H1 (cell line): ENCODE measurements around the gene MGLL. TPM values are rescaled to one million over a fixed set of nuclear protein-coding genes. Genes with fewer than 3 reads are reported as not detected.

Experiments used
- CTCF ChIA-PET: fragments of 300-600 bp; sonication (Branson Sonifier 250); formaldehyde crosslinking; loops from one replicate; lab custom pipeline; 2021; ENCODE audit not compliant: partially characterized antibody; lab: Charles Lee
- POLR2A ChIA-PET: fragments of 300-600 bp; sonication (Branson Sonifier 250); formaldehyde crosslinking; loops from one replicate; lab custom pipeline; 2021; ENCODE audit warnings: inconsistent platforms; ENCODE audit not compliant: partially characterized antibody; lab: Charles Lee
- DNase-seq, 2 experiments: peaks; one replicate each; pipeline versions ENCODE4 v3.0.0 to v3.0.0-alpha.2; 2010 to 2022; ENCODE audit warnings: low spot score in 2 of 2, low read depth in 1 of 2, mixed read lengths in 1 of 2
- FAIRE-seq: peaks from 2 replicates; lab custom pipeline; 2011; peaks lifted over from hg19 to GRCh38; lab: Jason Lieb, UNC
- H2AFZ ChIP-seq: 2 replicates; pipeline ENCODE4 v1.8.1; 2012; ENCODE audit warnings: low read length, inconsistent platforms
- H2AK5ac ChIP-seq: 2 replicates; pipeline ENCODE4 v1.6.1; 2013; ENCODE audit warnings: low read depth, low read length
- H2BK120ac ChIP-seq: replicated peaks from 2 replicates; pipeline ENCODE3; 2013; ENCODE audit warnings: low read depth, low read length, inconsistent platforms
- H2BK12ac ChIP-seq: 2 replicates; pipeline ENCODE4 v1.6.1; 2013; ENCODE audit warnings: low read depth, low read length
- H2BK15ac ChIP-seq: 2 replicates; pipeline ENCODE4 v1.6.1; 2013; ENCODE audit warnings: low read length
- H2BK20ac ChIP-seq: 2 replicates; pipeline ENCODE4 v1.6.1; 2013; ENCODE audit warnings: low read length
- H2BK5ac ChIP-seq: 2 replicates; pipeline ENCODE4 v1.6.1; 2013; ENCODE audit warnings: low read depth, low read length
- H3K14ac ChIP-seq: 2 replicates; pipeline ENCODE4 v1.6.1; 2013; ENCODE audit warnings: inconsistent platforms; ENCODE audit not compliant: insufficient read length
- H3K18ac ChIP-seq: 2 replicates; pipeline ENCODE4 v1.6.1; 2013; ENCODE audit warnings: low read length; ENCODE audit errors: extremely low read depth
- H3K23ac ChIP-seq: 2 replicates; pipeline ENCODE4 v1.6.1; 2013; ENCODE audit warnings: inconsistent platforms; ENCODE audit not compliant: insufficient read length
- H3K23me2 ChIP-seq: 2 replicates; pipeline ENCODE4 v1.6.1; 2013; ENCODE audit warnings: low read depth, low read length
- H3K27ac ChIP-seq: 2 replicates; pipeline ENCODE4 v1.6.1; 2011; ENCODE audit warnings: low read depth, low read length, inconsistent platforms
- H3K27me3 ChIP-seq, 4 experiments: replicated peaks in 1 of 4; 1 replicate in 1 of 4; 2 replicates in 3 of 4; pipeline versions ENCODE4 v1.6.1 to v1.8.1; 2011 to 2013; ENCODE audit warnings: low read length in 3 of 4, mild to moderate bottlenecking in 3 of 4, inconsistent platforms in 2 of 4, mixed read lengths in 2 of 4, moderate library complexity in 1 of 4; ENCODE audit not compliant: control insufficient read depth in 3 of 4, insufficient read depth in 3 of 4; ENCODE audit errors: extremely low read depth in 1 of 4
- H3K36me3 ChIP-seq, 4 experiments: 2 replicates each; pipeline versions ENCODE4 v1.6.1 to v1.8.1; 2011 to 2013; ENCODE audit warnings: mild to moderate bottlenecking in 4 of 4, low read length in 3 of 4, moderate library complexity in 2 of 4, control low read depth in 1 of 4, inconsistent platforms in 1 of 4; ENCODE audit not compliant: insufficient read depth in 4 of 4, control insufficient read depth in 2 of 4
- H3K4ac ChIP-seq: replicated peaks from 2 replicates; pipeline ENCODE3; 2013; ENCODE audit warnings: low read length, low read depth, mixed read lengths, inconsistent platforms; ENCODE audit not compliant: insufficient read length
- H3K4me1 ChIP-seq, 4 experiments: replicated peaks in 1 of 4; 1 replicate in 1 of 4; 2 replicates in 3 of 4; pipeline versions ENCODE4 v1.6.1 to v1.8.1; 2011 to 2013; ENCODE audit warnings: low read length in 3 of 4, inconsistent platforms in 2 of 4, mixed read lengths in 1 of 4; ENCODE audit not compliant: insufficient read depth in 4 of 4, control insufficient read depth in 3 of 4
- H3K4me2 ChIP-seq, 2 experiments: 2 replicates each; pipeline versions ENCODE4 v1.6.1 to v1.8.1; 2011 to 2013; ENCODE audit warnings: low read depth in 2 of 2, low read length in 2 of 2, control low read depth in 1 of 2, inconsistent platforms in 1 of 2, mild to moderate bottlenecking in 1 of 2; ENCODE audit not compliant: insufficient read depth in 1 of 2
- H3K4me3 ChIP-seq, 4 experiments: fragments of 200-600, 300-600 bp in 1 of 4; sonication (generic), shearing (Covaris generic), sonication (Bioruptor Twin) in 1 of 4; 2 replicates each; pipeline versions ENCODE4 v1.5.1 to v1.8.1; 2011 to 2016; ENCODE audit warnings: low read length in 4 of 4, low read depth in 3 of 4, control low read depth in 2 of 4, inconsistent platforms in 2 of 4, mild to moderate bottlenecking in 2 of 4, mixed read lengths in 1 of 4, moderate library complexity in 1 of 4; ENCODE audit not compliant: insufficient read depth in 2 of 4; ENCODE audit errors: extremely low read depth in 1 of 4
- H3K56ac ChIP-seq: replicated peaks from 2 replicates; pipeline ENCODE3; 2013; ENCODE audit warnings: low read depth, mild to moderate bottlenecking, mixed read lengths, low read length, inconsistent platforms; ENCODE audit not compliant: insufficient read length
- H3K79me1 ChIP-seq: 2 replicates; pipeline ENCODE4 v1.6.1; 2013; ENCODE audit warnings: low read depth, low read length, control low read depth
- H3K79me2 ChIP-seq, 2 experiments: 2 replicates each; pipeline versions ENCODE4 v1.6.1 to v1.8.1; 2012 to 2013; ENCODE audit warnings: low read length in 2 of 2, mild to moderate bottlenecking in 2 of 2, inconsistent platforms in 1 of 2; ENCODE audit not compliant: insufficient read depth in 2 of 2, control insufficient read depth in 1 of 2
- H3K9ac ChIP-seq, 4 experiments: replicated peaks in 1 of 4; 1 replicate in 1 of 4; 2 replicates in 3 of 4; pipeline versions ENCODE4 v1.6.1 to v1.8.1; 2011 to 2013; ENCODE audit warnings: low read depth in 3 of 4, low read length in 3 of 4, control low read depth in 2 of 4, mild to moderate bottlenecking in 2 of 4, moderate library complexity in 2 of 4, inconsistent platforms in 1 of 4; ENCODE audit errors: extremely low read depth in 1 of 4
- H3K9me3 ChIP-seq, 2 experiments: 2 replicates each; pipeline versions ENCODE4 v1.6.1 to v1.8.1; 2012 to 2013; ENCODE audit warnings: mild to moderate bottlenecking in 2 of 2, moderate library complexity in 2 of 2, control low read depth in 1 of 2, inconsistent platforms in 1 of 2, low read depth in 1 of 2, low read length in 1 of 2, mixed read lengths in 1 of 2; ENCODE audit not compliant: insufficient read depth in 2 of 2
- H4K20me1 ChIP-seq, 2 experiments: replicated peaks in 1 of 2; 2 replicates each; pipeline versions ENCODE3 to v1.8.1; 2011 to 2013; ENCODE audit warnings: inconsistent platforms in 2 of 2, low read length in 2 of 2, mild to moderate bottlenecking in 1 of 2; ENCODE audit not compliant: insufficient read depth in 2 of 2, control insufficient read depth in 1 of 2
- H4K5ac ChIP-seq: 2 replicates; pipeline ENCODE4 v1.6.1; 2013; ENCODE audit warnings: low read length, low read depth, mixed read lengths, inconsistent platforms; ENCODE audit not compliant: insufficient read length
- H4K8ac ChIP-seq: 2 replicates; pipeline ENCODE4 v1.8.0; 2013; ENCODE audit warnings: mild to moderate bottlenecking, moderate library complexity, low read length, inconsistent platforms; ENCODE audit not compliant: insufficient read depth; ENCODE audit errors: extremely low read depth
- H4K91ac ChIP-seq: replicated peaks from 2 replicates; pipeline ENCODE3; 2013; ENCODE audit warnings: low read length, mixed read lengths, inconsistent platforms; ENCODE audit not compliant: insufficient read length
- EP300 ChIP-seq, 2 experiments: IDR thresholded peaks; 1 replicate in 1 of 2; 2 replicates in 1 of 2; pipeline ENCODE4 v1.6.1; 2011 to 2012; ENCODE audit warnings: low read depth in 2 of 2, low read length in 2 of 2, mild to moderate bottlenecking in 2 of 2, borderline replicate concordance in 1 of 2, inconsistent platforms in 1 of 2, moderate library complexity in 1 of 2
- GTF2F1 ChIP-seq: IDR thresholded peaks from 2 replicates; pipeline ENCODE4 v1.6.1; 2012; ENCODE audit warnings: low read depth, low read length, improper control_type of control experiment, borderline replicate concordance
- JUN ChIP-seq: IDR thresholded peaks from 2 replicates; pipeline ENCODE4 v1.6.1; 2011; ENCODE audit warnings: low read depth, mild to moderate bottlenecking, improper control_type of control experiment, low read length
- MAFK ChIP-seq: IDR thresholded peaks from 2 replicates; pipeline ENCODE4 v1.6.1; 2012; ENCODE audit warnings: low read depth, mild to moderate bottlenecking, improper control_type of control experiment, low read length
- RAD21 ChIP-seq, 2 experiments: IDR thresholded peaks in 1 of 2; conservative IDR thresholded peaks in 1 of 2; 2 replicates each; pipeline ENCODE4 v1.6.1; 2011; ENCODE audit warnings: low read depth in 2 of 2, low read length in 2 of 2, improper control_type of control experiment in 1 of 2, inconsistent platforms in 1 of 2, mild to moderate bottlenecking in 1 of 2, moderate library complexity in 1 of 2
- RFX5 ChIP-seq: IDR thresholded peaks from 2 replicates; pipeline ENCODE4 v1.6.1; 2011; ENCODE audit warnings: low read depth, low read length, improper control_type of control experiment, borderline replicate concordance
- SIX5 ChIP-seq: IDR thresholded peaks from 2 replicates; pipeline ENCODE4 v1.6.1; 2011; ENCODE audit warnings: mild to moderate bottlenecking, low read depth, low read length
- SP1 ChIP-seq: IDR thresholded peaks from 2 replicates; pipeline ENCODE4 v1.6.1; 2011; ENCODE audit warnings: low read depth, low read length
- WGBS, 2 experiments: shearing (Covaris generic) in 1 of 2; methylation state at CpG; one replicate each; pipeline versions ENCODE4 v1.1.6 to v1.1.7; 2013 to 2015; ENCODE audit warnings: low lambda C conversion rate in 2 of 2, mixed read lengths in 2 of 2, inconsistent platforms in 1 of 2, low coverage in 1 of 2, missing lambda C conversion rate in 1 of 2; ENCODE audit not compliant: insufficient replicate concordance in 2 of 2, insufficient coverage in 1 of 2, insufficient read length in 1 of 2; ENCODE audit errors: extremely low coverage in 1 of 2, missing lambda C conversion rate in 1 of 2; 5-methylcytosine and 5-hydroxymethylcytosine counted together
- polyA plus RNA-seq, 7 experiments: library from polyadenylated mRNA; depleted of rRNA in 3 of 7; stranded (reverse) in 5 of 7; unstranded in 2 of 7; fragments of >200 nt in 5 of 7; fragments of 200-250 nt in 2 of 7; gene quantifications; 1 replicate in 5 of 7; 2 replicates in 1 of 7; 4 replicates in 1 of 7; pipeline versions ENCODE4 v1.2.1 to v1.2.3, GENCODE V29; 2011 to 2013; ENCODE audit warnings: missing spikeins in 2 of 7, mixed read lengths in 2 of 7
- total RNA-seq: library from RNA; stranded (reverse); fragmentation: NEBNext Ultra II Directional; extraction: Animal tissue kit (Norgen Biotek cat#: 25700); gene quantifications from 2 replicates; pipeline ENCODE4 v1.2.1, GENCODE V29; 2021
- TF ChIP-seq, protein P1 (sequence below): IDR thresholded peaks from 2 replicates; pipeline ENCODE4 v1.6.1; 2011; ENCODE audit warnings: low read length, improper control_type of control experiment
- TF ChIP-seq, protein P2 (sequence below), 3 experiments: IDR thresholded peaks; 1 replicate in 2 of 3; 2 replicates in 1 of 3; pipeline versions ENCODE4 v1.5.1 to v1.6.1; 2011; ENCODE audit warnings: low read length in 3 of 3, mild to moderate bottlenecking in 3 of 3, inconsistent platforms in 2 of 3, low read depth in 1 of 3, moderate library complexity in 1 of 3; ENCODE audit not compliant: insufficient read depth in 1 of 3; ENCODE audit errors: control extremely low read depth in 1 of 3

MGLL gene
- total and polyA plus RNA-seq, 2 of the 8 experiments (the other 6 are each of a cell fraction or from before 2014, with no cell fraction given): 0.05 to 0.34 TPM

DNA sequence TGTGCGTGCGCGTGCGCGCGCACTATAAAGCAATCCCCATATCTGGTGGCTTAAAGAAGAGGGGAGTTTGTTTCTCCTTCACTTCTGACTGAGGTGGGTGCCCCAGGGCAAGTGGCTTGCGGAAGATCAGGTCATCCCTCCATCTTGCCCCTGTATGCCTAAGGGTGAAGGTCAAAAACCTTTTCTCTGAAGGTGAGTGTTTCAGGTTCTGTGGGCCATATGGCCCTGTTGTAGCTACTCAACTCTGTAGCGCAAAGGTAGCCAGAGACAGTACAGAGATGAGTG is 144.1 kb downstream of the MGLL start:
- WGBS, 2 experiments: 95% methylated on average over 8 of the region's 8 CpGs; no CpG with 5 or more reads in 1 of the 2 experiments
- no peak overlapping the region for H3K9ac ChIP-seq
- no peak overlapping the region for H4K91ac ChIP-seq
- H4K20me1 ChIP-seq: peaks cover 0 to 2% of the 10 kb centered on the region in 2 experiments
- no peak overlapping the region for H2BK15ac ChIP-seq
- no peak overlapping the region for H2BK20ac ChIP-seq
- H3K18ac ChIP-seq: no peak overlapping the region
- no peaks in the 10 kb centered on the region for H3K79me2 ChIP-seq
- H3K36me3 ChIP-seq: no peaks in the 10 kb centered on the region
- no peaks in the 10 kb centered on the region for H3K79me1 ChIP-seq
- no peak overlapping the region for H2BK5ac ChIP-seq
- no peak overlapping the region for H2BK120ac ChIP-seq
- peaks cover 5% of the 10 kb centered on the region; the same call in 1 of the 2 replicates for H3K23me2 ChIP-seq
- peaks cover 0 to 14% (median 9%) of the 10 kb centered on the region in 4 experiments; a peak in 6 of 7 replicates for H3K4me1 ChIP-seq
- H3K9me3 ChIP-seq: no peaks in the 10 kb centered on the region
- no peak overlapping the region for H3K4me2 ChIP-seq
- no peak overlapping the region for H3K4me3 ChIP-seq
- H4K8ac ChIP-seq: no peak overlapping the region
- POLR2A ChIA-PET: no interaction called here
- no peak overlapping the region for H2AK5ac ChIP-seq
- CTCF ChIA-PET: interaction anchor here (0.6 to 9.6 kb wide), 14 partner anchors 11 to 334 kb away, joined by 3 to 172 read pairs (median 9); partner anchors contain the start of gene MGLL
- no peak overlapping the region for H3K56ac ChIP-seq
- DNase-seq (peak in 1 of 2 experiments; percentile 26), FAIRE-seq (no peak)
- H3K14ac ChIP-seq: no peak overlapping the region
- H3K27ac ChIP-seq: no peak overlapping the region
- H2AFZ ChIP-seq: no peak overlapping the region
- H2BK12ac ChIP-seq: no peak overlapping the region
- no peaks in the 10 kb centered on the region; a peak in 2 of 7 replicates for H3K27me3 ChIP-seq
- H4K5ac ChIP-seq: no peak overlapping the region
- H3K4ac ChIP-seq: no peak overlapping the region
- H3K23ac ChIP-seq: no peak overlapping the region
- TF ChIP-seq MAFK (no peak), SP1 (no peak), JUN (no peak), EP300 (IDR thresholded peaks at IDR 0.05; ENCODE audit: borderline replicate concordance in 1 of 2, low read depth in 2 of 2, low read length in 2 of 2) (no peak), GTF2F1 (no peak), RAD21 (IDR thresholded peaks at IDR 0.05 in 1 of 2, conservative IDR thresholded peaks at IDR 0.05 in 1 of 2; ENCODE audit: low read depth in 2 of 2, low read length in 2 of 2) (no peak), RFX5 (no peak), SIX5 (no peak)
- TF ChIP-seq, protein P1, sequence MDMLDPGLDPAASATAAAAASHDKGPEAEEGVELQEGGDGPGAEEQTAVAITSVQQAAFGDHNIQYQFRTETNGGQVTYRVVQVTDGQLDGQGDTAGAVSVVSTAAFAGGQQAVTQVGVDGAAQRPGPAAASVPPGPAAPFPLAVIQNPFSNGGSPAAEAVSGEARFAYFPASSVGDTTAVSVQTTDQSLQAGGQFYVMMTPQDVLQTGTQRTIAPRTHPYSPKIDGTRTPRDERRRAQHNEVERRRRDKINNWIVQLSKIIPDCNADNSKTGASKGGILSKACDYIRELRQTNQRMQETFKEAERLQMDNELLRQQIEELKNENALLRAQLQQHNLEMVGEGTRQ: no peak
- TF ChIP-seq, protein P2, sequence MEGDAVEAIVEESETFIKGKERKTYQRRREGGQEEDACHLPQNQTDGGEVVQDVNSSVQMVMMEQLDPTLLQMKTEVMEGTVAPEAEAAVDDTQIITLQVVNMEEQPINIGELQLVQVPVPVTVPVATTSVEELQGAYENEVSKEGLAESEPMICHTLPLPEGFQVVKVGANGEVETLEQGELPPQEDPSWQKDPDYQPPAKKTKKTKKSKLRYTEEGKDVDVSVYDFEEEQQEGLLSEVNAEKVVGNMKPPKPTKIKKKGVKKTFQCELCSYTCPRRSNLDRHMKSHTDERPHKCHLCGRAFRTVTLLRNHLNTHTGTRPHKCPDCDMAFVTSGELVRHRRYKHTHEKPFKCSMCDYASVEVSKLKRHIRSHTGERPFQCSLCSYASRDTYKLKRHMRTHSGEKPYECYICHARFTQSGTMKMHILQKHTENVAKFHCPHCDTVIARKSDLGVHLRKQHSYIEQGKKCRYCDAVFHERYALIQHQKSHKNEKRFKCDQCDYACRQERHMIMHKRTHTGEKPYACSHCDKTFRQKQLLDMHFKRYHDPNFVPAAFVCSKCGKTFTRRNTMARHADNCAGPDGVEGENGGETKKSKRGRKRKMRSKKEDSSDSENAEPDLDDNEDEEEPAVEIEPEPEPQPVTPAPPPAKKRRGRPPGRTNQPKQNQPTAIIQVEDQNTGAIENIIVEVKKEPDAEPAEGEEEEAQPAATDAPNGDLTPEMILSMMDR (IDR thresholded peaks at IDR 0.05; ENCODE audit: control extremely low read depth in 1 of 3, insufficient read depth in 1 of 3, low read depth in 1 of 3, low read length in 3 of 3): no peak
